Activated T-cell treated with anti-CD3 and anti-CD28 coated beads, Interleukin-2, amount 50 U/mL, for 72 hours (primary cell): ENCODE results near the gene DOCK2. TPM values are rescaled to one million over a fixed set of nuclear protein-coding genes. Genes with fewer than 3 reads are reported as not detected.
"Not testable (repeated sequence)": the region's sequence is repeated elsewhere in the genome, so short reads cannot be mapped to it uniquely, and the experiment has no call there.

Source experiments
- ATAC-seq, 2 donors: fragments of 150-1000 bp; cut with Tn5 transposase; replicated peaks in 1 of 2; 2 replicates each; pipeline ENCODE4 v1.10.0; 2021; ENCODE audit warnings: moderate library complexity in 2 of 2, mild to moderate bottlenecking in 1 of 2
- DNase-seq, 2 donors: peaks; one replicate each; pipeline ENCODE4 v3.0.0; 2021 to 2022; ENCODE audit warnings: mixed read lengths in 1 of 2
- H3K27ac Mint-ChIP-seq: one replicate; pipeline ENCODE4 v1.8.0; 2022; ENCODE audit warnings: mild to moderate bottlenecking, moderate library complexity, mixed read lengths
- H3K27me3 Mint-ChIP-seq: one replicate; pipeline ENCODE4 v1.8.0; 2022; ENCODE audit warnings: low read depth, mixed read lengths
- H3K36me3 Mint-ChIP-seq, 2 donors: one replicate each; pipeline ENCODE4 v1.8.0; 2022; ENCODE audit warnings: mixed read lengths in 2 of 2, mild to moderate bottlenecking in 1 of 2; ENCODE audit not compliant: insufficient read depth in 2 of 2
- H3K4me1 Mint-ChIP-seq: one replicate; pipeline ENCODE4 v1.8.0; 2022; ENCODE audit warnings: low read depth, mixed read lengths
- H3K4me3 Mint-ChIP-seq, 2 donors: one replicate each; pipeline ENCODE4 v1.8.0; 2022; ENCODE audit warnings: mild to moderate bottlenecking in 2 of 2, mixed read lengths in 2 of 2, moderate library complexity in 2 of 2
- H3K9me3 Mint-ChIP-seq, 2 donors: one replicate each; pipeline ENCODE4 v1.8.0; 2022; ENCODE audit warnings: mixed read lengths in 2 of 2
- total RNA-seq, 2 donors: library from RNA; stranded (reverse); gene quantifications; one replicate each; pipeline ENCODE4 v1.2.3, GENCODE V29; 2022

The DOCK2 gene
- total RNA-seq, 2 donors from 2014 or later: 242 to 245 TPM

DNA sequence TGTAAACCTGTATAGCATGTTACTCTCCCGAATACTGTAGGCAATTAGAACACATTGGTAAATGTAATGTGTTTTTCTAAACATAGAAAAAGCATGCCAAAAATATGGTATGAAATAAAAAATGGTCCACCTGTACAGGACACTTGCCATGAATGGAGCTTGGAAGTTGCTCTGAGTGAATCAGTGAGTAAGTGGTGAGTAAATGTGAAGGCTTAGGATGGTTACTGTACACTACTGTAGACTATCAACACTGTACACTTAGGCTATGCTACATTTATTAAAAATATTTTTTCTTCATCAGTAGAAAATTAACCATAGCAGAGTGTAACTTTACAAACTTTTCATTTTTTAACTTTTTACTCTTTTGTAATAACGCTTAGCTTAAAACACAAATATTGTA is 301.4 kb downstream of the DOCK2 start:
- Mint-ChIP-seq H3K27ac (no peak overlapping the region), H3K27me3 (no peaks in the 10 kb centered on the region), H3K4me3 (no peak overlapping the region), H3K9me3 (no peaks in the 10 kb centered on the region), H3K4me1 (peaks cover 21% of the 10 kb centered on the region), H3K36me3 (peaks cover 0 to 3% of the 10 kb centered on the region in 2 donors)
- DNase-seq (no peak), ATAC-seq (no peak)

DNA sequence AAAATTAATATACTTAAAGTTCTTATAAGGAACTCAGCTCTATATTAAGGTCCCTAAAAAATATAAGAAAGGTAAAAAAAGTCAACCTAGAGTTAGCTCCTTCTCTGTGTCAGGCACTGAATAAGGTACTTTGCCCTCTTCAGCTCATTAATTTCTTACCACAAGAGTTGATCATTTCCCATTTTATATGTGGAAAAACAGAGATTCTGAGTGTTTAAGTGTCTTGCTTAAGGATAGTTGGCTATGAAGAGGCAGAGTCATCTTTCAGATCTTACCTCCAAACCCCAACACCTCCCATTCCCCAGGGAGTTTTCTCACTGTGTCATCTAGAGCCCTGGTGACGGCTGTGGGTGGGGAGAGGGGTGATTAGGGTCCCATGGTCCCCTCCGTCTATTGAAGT is 302.7 kb downstream of the DOCK2 start:
- Mint-ChIP-seq H3K36me3 (peaks cover 0 to 3% of the 10 kb centered on the region in 2 donors), H3K27ac (no peak overlapping the region), H3K4me1 (peaks cover 8% of the 10 kb centered on the region), H3K4me3 (no peak overlapping the region), H3K27me3 (no peaks in the 10 kb centered on the region), H3K9me3 (no peaks in the 10 kb centered on the region)
- no peak for DNase-seq
- no peak for ATAC-seq

DNA sequence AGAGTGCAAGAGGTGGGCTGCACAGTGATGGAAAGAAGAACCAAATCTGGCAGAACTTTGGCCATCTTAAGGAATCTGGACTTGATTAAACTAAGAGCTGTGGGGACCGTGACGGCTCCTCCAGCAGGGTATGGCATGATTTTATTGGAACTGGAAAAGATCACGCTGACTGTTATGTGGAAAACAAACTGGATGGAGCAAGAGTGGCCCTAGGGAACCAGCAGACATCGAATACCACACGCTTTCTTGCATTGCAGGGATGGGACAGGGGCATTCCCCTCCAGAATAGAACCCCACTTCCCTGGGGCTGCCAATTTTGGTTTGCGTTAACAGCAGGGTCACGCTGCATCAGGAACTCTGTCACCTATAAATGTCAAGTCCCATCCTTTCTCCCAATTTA is 304.5 kb downstream of the DOCK2 start:
- H3K27ac Mint-ChIP-seq: no peak overlapping the region
- H3K9me3 Mint-ChIP-seq: no peaks in the 10 kb centered on the region
- no peak overlapping the region for H3K4me3 Mint-ChIP-seq
- ATAC-seq: no peak
- H3K27me3 Mint-ChIP-seq: no peaks in the 10 kb centered on the region
- H3K4me1 Mint-ChIP-seq: peaks cover 10% of the 10 kb centered on the region
- H3K36me3 Mint-ChIP-seq: peaks cover 0 to 1% of the 10 kb centered on the region in 2 donors
- DNase-seq: no peak

DNA sequence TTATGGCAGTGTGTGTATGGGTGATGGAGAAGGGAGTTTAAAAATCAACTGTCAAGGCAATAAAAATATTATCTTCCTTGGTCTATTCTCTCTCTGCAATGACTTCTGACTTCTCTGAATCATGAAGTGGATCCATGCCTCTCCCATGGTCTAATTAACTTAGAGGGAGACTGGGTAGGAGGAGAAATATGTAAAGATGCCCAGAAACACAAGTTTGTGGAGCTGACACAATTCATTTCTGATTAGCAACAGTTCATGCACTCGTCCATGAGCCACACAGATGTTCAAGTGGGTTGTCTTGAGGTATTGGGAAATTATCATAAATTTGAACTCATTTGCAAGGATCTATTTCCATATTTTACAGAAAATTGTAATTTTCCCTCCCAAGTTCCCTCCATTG is 305.1 kb downstream of the DOCK2 start:
- no peaks in the 10 kb centered on the region for H3K27me3 Mint-ChIP-seq
- ATAC-seq (no peak), DNase-seq (no peak)
- no peak overlapping the region for H3K4me3 Mint-ChIP-seq
- H3K9me3 Mint-ChIP-seq: no peaks in the 10 kb centered on the region
- H3K4me1 Mint-ChIP-seq: peaks cover 10% of the 10 kb centered on the region
- H3K36me3 Mint-ChIP-seq: peaks cover 0 to 1% of the 10 kb centered on the region in 2 donors
- H3K27ac Mint-ChIP-seq: no peak overlapping the region

DNA sequence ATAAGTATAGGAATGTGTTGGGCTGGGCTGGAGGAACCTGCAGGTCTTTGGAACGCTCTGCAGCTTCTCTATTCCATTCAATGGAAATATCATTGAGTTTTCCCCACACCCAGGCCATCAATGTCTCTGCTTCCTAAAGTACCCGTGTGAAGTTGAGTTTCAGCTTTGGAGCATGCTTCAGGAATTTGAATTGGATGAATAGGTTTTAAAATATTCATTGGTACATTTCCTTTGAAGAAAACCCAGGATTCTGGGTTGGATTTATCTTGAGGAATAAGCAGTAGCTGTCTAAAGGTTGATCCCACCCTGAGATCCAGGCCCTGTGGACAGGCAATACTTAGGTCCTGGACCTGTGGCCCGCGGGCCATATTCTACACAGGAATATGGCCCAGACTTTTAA is 306.0 kb downstream of the DOCK2 start:
- peaks cover 0 to 1% of the 10 kb centered on the region in 2 donors for H3K36me3 Mint-ChIP-seq
- H3K4me1 Mint-ChIP-seq: peaks cover 10% of the 10 kb centered on the region
- H3K27me3 Mint-ChIP-seq: no peaks in the 10 kb centered on the region
- H3K9me3 Mint-ChIP-seq: no peaks in the 10 kb centered on the region
- H3K4me3 Mint-ChIP-seq: no peak overlapping the region
- ATAC-seq: no peak
- H3K27ac Mint-ChIP-seq: no peak overlapping the region
- DNase-seq: no peak

DNA sequence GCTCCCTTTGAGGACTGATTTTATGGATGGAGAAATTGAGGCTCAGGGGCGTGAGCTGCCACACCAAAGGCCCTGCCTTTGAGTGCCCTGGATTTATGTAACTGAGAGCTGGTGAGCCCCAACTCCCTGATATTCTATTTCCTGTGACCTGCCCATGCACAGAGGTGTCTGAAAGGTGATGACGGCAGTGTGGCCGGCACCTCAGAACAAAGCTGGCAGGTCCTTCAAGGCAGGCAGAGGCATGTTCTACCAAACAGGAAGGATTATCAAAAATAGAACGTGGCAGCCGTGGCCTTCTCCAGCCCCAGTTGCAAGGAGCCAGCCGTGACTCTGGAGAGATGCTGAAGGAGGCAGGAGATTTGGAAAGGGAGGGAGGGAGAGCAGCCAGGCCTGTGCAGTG is 307.0 kb downstream of the DOCK2 start:
- Mint-ChIP-seq H3K4me3 (no peak overlapping the region), H3K4me1 (peaks cover 10% of the 10 kb centered on the region), H3K27me3 (no peaks in the 10 kb centered on the region), H3K27ac (no peak overlapping the region), H3K9me3 (no peaks in the 10 kb centered on the region), H3K36me3 (peaks cover 0 to 2% of the 10 kb centered on the region in 2 donors)
- DNase-seq: no peak
- ATAC-seq: no peak

DNA sequence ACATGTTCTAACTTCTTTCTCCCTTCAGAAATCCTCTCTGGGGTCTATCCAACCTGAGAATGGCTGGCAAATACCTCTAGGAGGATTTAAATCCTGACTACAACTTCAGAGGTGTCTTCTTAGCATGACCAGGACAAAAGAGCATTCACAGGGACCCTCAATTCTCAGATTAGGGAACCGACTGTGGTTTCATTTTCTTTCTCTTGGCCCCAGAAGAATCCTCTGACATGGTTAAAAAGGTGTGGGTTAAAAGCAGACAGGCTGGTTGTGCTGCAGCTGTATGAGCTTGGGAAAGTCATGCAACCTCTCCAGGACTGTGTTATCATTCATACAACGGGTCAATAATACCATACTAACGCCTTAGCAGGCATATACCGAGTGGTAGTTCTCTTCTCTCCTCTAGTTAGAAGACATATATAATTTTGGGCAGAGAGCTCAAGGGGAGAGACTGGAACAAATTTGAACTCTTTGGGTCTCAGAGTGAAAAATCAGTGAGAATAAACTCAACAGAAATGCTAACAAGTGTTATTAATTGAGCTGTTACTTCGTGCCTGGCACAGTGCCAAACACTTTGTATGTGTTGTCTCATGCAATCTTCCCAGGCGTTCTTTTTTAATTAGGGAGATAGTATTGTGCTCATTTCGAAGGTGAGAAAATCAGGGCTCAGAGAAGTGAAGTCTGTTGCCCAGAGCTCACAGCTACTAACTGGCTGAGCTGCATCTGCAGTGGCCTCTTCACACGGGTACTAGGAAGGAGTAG is 308.0 kb downstream of the DOCK2 start:
- no peaks in the 10 kb centered on the region for H3K9me3 Mint-ChIP-seq
- DNase-seq (no peak), ATAC-seq (no peak)
- H3K4me3 Mint-ChIP-seq: no peak overlapping the region
- peaks cover 10% of the 10 kb centered on the region for H3K4me1 Mint-ChIP-seq
- H3K27me3 Mint-ChIP-seq: no peaks in the 10 kb centered on the region
- H3K36me3 Mint-ChIP-seq: peaks cover 0 to 5% of the 10 kb centered on the region in 2 donors
- H3K27ac Mint-ChIP-seq: no peak overlapping the region

DNA sequence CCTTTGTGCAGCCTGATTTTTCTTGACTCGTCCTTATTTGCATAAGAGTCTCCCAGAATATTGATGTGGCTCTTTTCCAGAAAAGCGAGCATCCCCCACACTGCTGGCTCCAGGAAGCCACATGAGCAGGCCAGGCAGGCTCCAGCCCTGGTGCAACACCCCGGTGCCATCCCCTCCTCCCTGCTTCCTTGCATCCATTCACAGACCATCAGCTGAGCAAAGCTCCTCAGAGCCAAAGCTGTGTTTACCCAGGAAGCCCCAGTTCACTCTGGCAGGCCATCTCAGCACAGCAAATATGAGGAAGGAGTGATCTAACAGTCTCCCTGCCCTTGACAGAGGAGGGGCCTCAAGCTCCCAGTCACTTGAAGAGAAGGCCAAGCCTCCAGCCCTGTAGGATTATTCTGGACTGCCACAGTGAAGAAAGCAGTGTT is 308.8 kb downstream of the DOCK2 start:
- H3K9me3 Mint-ChIP-seq: no peaks in the 10 kb centered on the region
- H3K4me1 Mint-ChIP-seq: peaks cover 10% of the 10 kb centered on the region
- DNase-seq (no peak), ATAC-seq (no peak)
- H3K27me3 Mint-ChIP-seq: no peaks in the 10 kb centered on the region
- H3K4me3 Mint-ChIP-seq: no peak overlapping the region
- peaks cover 0 to 5% of the 10 kb centered on the region in 2 donors for H3K36me3 Mint-ChIP-seq
- no peak overlapping the region for H3K27ac Mint-ChIP-seq

DNA sequence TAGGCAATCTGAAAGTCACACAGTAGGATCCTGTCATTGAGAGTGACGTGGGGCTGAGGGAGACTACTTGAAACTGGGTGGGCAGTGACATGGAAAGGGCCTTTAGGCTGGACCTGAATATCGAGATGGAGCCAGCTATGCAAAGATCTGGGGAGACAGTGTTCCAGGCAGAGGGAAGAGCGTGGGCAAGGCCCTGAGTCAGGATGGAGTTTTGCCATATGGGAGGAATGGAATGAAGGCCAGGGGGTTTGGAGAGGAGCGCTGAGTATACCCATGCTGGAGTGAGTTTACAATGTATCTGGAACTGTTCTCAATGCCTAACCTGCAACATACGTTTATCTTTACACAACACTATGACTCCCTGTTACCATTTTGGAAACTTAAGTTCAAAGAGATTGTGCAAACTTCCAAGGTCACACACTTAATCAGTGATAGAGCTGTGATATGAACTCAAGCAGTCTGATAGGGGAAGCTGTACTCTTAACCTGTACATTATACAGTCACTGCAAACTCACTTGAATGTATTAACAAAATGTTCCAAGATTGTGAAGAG is 309.7 kb downstream of the DOCK2 start:
- DNase-seq (no peak), ATAC-seq (no peak)
- peaks cover 5% of the 10 kb centered on the region for H3K4me1 Mint-ChIP-seq
- H3K27me3 Mint-ChIP-seq: no peaks in the 10 kb centered on the region
- no peak overlapping the region for H3K4me3 Mint-ChIP-seq
- H3K27ac Mint-ChIP-seq: no peak overlapping the region
- H3K9me3 Mint-ChIP-seq: no peaks in the 10 kb centered on the region
- peaks cover 0 to 5% of the 10 kb centered on the region in 2 donors for H3K36me3 Mint-ChIP-seq

DNA sequence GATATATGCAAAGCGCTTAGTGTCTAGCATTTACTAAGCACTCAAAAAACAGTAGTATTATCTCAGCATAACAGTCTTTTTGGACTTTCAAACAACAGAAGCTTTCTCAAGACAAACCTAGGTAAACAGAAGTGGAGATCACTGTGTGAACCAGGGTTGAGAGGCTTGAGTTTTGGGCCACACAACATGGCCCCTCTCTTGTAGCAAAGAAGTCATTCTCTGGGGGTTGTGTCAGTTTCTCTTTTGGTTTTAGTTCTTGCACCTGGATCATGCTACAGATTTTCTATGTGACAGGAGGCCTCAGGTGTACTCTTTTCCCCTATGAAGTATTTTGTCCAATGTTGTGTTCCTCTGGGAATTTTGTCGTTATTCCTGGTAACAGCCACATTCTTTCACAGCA is 313.3 kb downstream of the DOCK2 start:
- DNase-seq (no peak), ATAC-seq (no peak)
- Mint-ChIP-seq H3K27ac (no peak overlapping the region), H3K36me3 (peaks cover 0 to 5% of the 10 kb centered on the region in 2 donors), H3K4me1 (no peaks in the 10 kb centered on the region), H3K27me3 (no peaks in the 10 kb centered on the region), H3K4me3 (no peak overlapping the region), H3K9me3 (no peaks in the 10 kb centered on the region)

DNA sequence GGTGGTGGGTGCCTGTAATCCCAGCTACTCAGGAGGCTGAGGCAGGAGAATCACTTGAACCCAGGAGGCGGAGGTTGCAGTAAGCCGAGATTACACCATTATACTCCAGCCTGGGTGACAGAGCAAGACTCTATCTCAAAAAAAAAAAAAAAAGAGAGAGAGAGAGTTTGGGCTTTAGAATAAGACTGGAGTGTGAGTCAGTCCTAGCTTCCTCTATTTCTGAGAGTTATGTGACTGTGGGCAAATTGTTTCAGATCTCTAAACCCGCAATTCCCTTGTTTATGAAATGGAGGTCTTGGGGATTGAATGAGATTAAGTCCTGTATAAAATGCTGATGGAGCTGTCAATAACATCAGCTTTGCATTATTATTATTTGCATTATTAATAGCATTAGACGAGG is 316.1 kb downstream of the DOCK2 start:
- H3K27ac Mint-ChIP-seq, H3K36me3 Mint-ChIP-seq, H3K4me3 Mint-ChIP-seq, ATAC-seq, H3K9me3 Mint-ChIP-seq, H3K4me1 Mint-ChIP-seq, DNase-seq, H3K27me3 Mint-ChIP-seq: not testable (repeated sequence)

DNA sequence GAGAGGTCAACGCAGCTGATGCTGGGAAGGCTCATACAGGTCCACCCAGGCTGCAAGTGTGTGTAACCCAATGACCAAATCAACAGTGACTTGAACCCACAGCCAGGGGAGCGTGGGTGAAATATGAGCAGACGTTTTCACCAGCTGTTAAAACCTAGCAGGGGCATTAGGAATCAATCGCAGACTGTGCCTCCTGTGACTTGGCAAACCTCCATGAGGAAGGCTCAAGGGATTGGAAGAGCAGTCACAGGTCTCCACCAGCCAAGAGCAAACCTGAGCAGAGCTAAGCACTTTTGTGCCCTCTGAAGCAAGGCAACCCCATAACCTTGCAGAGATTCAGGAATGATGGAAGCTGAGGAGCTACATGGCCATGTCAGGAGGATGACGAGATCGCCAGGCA is 317.7 kb downstream of the DOCK2 start:
- no peak for DNase-seq
- Mint-ChIP-seq H3K4me3 (no peak overlapping the region), H3K4me1 (no peaks in the 10 kb centered on the region), H3K36me3 (no peaks in the 10 kb centered on the region), H3K9me3 (no peaks in the 10 kb centered on the region), H3K27ac (peak overlapping the region; percentile 22), H3K27me3 (no peaks in the 10 kb centered on the region)
- no peak for ATAC-seq

DNA sequence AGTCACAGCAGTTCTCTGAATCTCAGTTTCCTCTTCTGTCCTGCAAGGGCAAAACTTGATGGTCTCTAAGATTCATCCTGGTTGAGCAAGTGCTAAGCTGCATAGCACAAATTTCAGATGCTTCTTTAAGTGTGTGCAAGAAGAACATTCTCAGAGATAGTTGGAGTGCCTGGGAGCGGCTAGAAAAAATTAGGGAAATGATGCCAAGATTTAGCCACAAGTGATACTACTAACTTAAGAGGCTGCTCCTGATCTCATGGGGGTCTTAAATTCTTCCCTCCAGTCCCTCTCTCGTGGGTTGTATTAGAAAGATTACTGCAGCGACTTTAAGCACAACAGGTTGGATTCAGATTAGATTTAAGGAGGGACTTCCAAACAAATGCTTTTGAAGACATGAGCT is 319.1 kb downstream of the DOCK2 start:
- H3K36me3 Mint-ChIP-seq: no peaks in the 10 kb centered on the region
- H3K4me3 Mint-ChIP-seq: no peak overlapping the region
- no peaks in the 10 kb centered on the region for H3K27me3 Mint-ChIP-seq
- no peaks in the 10 kb centered on the region for H3K9me3 Mint-ChIP-seq
- no peak overlapping the region for H3K27ac Mint-ChIP-seq
- no peak for DNase-seq
- H3K4me1 Mint-ChIP-seq: no peaks in the 10 kb centered on the region
- no peak for ATAC-seq

DNA sequence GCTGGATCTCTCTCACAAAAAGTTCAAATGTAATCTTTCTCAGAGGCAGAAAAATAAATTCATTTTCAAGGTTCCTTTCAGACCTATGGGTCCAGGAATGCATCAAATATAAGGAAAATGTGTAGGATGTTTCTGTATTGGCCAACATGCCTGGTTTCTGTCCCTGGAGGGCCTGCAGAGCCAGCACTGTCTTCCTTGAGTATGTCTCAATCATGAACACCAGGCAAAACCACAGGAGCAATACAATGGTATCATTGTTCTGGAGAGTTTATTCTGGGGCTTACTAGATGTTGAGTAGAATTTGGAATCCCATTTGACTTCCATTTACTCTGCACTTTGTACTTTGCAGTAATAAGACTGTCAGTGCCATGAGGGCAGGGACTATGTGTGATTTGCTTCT is 319.7 kb downstream of the DOCK2 start:
- DNase-seq (no peak), ATAC-seq (no peak)
- H3K36me3 Mint-ChIP-seq: no peaks in the 10 kb centered on the region
- no peaks in the 10 kb centered on the region for H3K4me1 Mint-ChIP-seq
- no peaks in the 10 kb centered on the region for H3K9me3 Mint-ChIP-seq
- no peaks in the 10 kb centered on the region for H3K27me3 Mint-ChIP-seq
- H3K27ac Mint-ChIP-seq: no peak overlapping the region
- no peak overlapping the region for H3K4me3 Mint-ChIP-seq
